Caki2 (cell line): ENCODE results near the gene HOMER1. TPM values are rescaled to one million over a fixed set of nuclear protein-coding genes. Genes with fewer than 3 reads are reported as not detected.
A peak's percentile ranks its signal among the peaks of the same experiment; 100 is the strongest.

Experiments
- DNase-seq: peaks from one replicate; pipeline ENCODE4 v3.0.0-alpha.2; 2015; ENCODE audit warnings: low read depth
- in situ Hi-C: cut with HindIII; loops from 2 replicates; pipeline ENCODE4 v1.10.0; 2016; ENCODE audit warnings: low sequenced_read_pairs, low pct_unique_long_range_greater_than_20kb, mixed read lengths
- total RNA-seq: library from RNA; depleted of rRNA; stranded (reverse); fragments of >200 nt; shearing (Covaris generic); gene quantifications from 2 replicates; pipeline ENCODE4 v1.2.3, GENCODE V29; 2014; ENCODE audit warnings: low replicate concordance; rRNA removed

The HOMER1 gene, protein sequence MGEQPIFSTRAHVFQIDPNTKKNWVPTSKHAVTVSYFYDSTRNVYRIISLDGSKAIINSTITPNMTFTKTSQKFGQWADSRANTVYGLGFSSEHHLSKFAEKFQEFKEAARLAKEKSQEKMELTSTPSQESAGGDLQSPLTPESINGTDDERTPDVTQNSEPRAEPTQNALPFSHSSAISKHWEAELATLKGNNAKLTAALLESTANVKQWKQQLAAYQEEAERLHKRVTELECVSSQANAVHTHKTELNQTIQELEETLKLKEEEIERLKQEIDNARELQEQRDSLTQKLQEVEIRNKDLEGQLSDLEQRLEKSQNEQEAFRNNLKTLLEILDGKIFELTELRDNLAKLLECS
- 8.5 and 14.1 TPM in 2 replicates for total RNA-seq

DNA sequence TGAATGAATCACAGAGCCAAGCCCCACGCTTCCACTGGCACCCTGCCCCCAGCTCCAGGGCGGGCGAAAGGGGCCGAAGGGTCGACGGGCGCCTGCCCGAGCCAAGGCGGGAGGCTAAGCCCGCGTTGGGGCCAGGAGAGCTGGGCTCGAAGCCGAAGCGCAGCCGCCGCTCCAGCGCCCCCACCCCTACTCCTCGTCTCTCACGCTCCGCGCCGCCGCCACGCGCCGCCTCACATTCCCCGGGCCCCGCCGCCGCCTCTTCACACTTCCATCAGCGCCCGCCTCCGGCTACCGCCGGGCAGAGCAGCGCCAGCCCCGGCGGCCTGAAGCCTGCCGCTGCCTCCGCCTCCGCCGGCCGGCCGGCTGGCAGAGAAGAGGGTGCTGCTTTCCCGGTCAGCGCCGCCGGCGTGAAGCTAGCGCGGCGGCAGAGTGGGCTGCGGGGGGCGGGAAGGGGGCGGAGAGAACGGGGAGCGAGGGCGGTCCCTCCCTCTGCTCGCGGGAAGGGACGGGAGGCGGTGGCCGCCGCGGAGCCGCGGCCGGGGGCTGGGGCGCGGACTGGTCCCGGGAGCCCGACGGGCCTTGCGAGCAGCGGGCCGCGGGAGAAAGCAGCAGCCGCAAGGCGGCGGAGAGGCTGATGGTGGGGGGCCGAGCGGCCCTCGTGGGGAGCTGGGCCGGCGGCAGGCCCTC, at the start of gene HOMER1:
HOMER1 (minus strand) TSS at position 431 of the 687 bp plus-strand sequence. CDS start 1,360 bp downstream, outside the sequence.
- in situ Hi-C loops, result no loop called here
- DNase-seq, result peak; percentile 84

DNA sequence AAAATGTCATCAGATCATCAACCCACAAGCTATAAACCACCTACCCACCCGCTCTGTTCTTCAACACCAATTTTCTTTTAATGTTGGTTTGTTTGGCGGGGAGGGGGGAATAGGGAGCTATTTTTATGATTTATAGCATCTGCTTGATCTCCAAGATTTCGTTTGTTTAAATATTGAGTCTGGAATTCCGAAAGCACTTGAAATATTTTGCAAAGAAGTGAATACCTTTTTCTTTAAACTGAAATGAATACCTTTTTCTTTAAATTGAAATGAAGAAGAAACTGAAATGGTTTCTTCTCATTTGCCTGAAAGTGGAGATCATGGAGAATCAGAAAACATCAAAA, 49.3 kb upstream of the HOMER1 start:
- in situ Hi-C loops, result no loop called here
- no peak for DNase-seq

DNA sequence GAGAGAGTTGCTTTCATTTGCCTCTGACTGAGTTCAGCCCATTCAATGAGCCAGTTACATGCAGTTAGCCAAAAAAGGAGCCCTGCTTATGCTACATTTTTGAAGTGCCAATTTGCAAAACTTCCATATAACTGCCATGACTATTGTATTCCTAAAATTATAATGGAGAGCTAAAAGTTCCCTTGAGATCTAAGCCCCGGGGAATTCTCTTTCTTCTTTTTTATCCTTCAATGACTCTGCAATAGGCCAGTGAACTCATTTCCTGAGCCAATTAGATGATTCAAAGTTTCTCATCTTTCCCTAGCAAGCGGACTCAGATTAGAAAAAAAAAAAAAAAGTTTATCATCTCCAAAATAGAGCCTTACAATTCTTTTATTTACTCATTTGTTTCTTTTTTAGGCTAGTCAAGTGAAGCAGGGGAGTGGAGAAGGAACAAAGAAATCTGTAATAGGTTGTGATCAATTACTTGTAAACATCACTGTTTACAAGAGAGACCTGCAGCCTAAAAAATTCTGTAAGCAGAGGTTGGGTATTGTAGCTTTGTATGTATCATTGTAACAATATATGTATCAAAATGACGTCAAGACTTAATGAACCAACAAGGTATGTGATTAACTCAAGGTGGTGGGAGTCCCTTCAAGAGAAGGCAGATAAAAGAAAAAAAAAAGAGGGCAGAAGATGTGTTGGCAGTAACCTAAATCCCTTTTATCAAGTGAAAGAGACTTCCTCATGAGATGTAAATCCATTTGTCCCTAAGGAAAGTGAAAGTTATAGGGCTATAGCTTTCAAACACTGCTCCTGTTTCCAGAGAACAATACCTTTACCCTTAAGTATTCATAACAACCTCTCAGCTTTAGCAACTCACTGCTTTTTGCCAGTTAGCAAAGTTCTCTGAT, 48.7 kb upstream of the HOMER1 start:
- peak; percentile 35 for DNase-seq
- in situ Hi-C loops, result no loop called here

DNA sequence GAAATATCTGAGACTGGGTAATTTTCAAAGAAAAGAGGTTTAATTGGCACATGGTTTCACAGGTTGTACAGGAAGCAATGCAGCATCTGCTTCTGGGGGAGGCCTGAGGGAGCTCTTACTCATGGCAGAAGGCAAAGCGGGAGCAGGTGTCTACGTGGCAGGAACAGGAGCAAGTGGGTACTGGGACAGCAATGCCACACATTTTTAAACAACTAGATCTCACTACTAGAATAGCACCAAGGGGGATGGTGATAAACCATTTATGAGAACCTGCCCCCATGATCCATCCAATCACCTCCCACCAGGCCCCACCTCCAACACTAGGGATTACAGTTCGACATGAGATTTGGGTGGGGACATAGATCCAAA, 47.6 kb upstream of the HOMER1 start:
- in situ Hi-C loops, result no loop called here
- DNase-seq, result no peak

DNA sequence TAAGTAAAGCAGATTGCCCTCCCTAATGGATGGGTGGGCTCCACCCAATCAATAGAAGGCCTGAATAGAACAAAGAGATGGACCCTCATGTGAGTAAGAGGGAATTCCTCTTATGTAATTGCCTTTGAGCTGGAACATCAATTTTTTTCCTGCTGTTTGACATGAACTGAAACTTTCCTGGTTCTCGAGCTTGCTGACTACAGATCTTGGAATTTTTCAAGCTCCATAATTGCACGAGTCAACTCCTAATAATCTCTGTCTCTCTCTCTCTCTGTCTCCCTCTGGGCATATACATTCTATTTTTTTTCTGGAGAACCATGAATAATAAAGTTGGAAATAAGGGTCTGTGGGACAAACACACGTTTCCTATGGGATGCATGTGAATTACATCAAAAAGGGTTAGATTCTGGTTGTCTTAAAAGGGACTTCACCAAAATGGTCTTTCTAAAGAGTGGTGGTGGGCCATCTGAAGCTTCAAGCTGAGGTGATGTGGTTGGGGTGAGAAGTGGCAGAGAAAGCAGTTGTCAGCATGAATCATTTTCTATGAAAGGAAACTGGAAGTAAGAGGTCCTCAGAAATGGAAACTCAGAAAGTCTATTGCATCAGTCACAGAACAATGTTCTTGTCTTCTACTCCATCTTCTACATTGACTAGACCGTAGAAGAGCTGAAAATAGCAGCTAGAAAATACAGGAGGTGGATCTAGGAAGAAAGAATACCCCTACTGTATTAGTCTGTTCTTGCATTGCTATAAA, 47.0 kb upstream of the HOMER1 start:
- in situ Hi-C loops, result no loop called here

DNA sequence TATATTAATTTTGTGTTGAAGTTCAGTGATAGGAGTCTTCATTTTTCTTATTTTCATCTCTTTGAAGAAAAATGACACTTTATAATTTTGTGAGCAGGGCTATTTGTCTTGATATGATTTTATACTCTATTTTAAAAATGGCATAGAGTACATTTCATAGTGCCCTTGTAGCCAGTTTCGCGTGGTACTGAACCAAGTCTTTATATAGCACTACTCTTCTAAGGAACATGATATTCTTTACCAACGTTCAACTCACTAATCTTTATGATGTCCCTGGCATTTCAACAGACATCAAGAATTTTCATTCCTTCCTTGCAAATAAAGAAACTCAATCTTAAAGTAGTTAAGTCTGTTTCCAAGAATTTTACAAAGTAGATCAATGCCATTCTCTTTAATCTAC, 41.5 kb upstream of the HOMER1 start:
- no peak for DNase-seq
- in situ Hi-C loops, result no loop called here

More for the DNA sequence above, 47.0 kb upstream of the HOMER1 start:
- peak; percentile 12 for DNase-seq

DNA sequence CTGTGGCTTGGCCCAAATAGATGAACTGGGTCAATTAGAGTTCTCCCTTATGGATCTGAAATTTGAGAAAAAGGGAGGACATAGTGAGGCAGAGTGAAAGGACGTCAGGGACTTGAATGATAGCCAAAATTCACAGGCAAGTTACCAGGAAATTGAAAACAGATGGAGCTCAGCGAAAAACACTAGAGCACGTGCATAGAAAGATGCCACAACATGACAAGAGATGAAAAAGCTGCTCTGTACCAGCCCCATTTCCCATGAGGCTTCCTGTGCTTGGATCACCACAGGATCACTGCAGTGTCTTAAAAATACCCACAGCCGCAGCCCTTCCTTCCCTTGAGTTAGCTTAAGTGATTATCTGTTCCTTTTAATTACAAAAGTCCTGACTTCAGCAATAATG, 39.0 kb upstream of the HOMER1 start:
- DNase-seq, result no peak
- in situ Hi-C loops, result no loop called here

DNA sequence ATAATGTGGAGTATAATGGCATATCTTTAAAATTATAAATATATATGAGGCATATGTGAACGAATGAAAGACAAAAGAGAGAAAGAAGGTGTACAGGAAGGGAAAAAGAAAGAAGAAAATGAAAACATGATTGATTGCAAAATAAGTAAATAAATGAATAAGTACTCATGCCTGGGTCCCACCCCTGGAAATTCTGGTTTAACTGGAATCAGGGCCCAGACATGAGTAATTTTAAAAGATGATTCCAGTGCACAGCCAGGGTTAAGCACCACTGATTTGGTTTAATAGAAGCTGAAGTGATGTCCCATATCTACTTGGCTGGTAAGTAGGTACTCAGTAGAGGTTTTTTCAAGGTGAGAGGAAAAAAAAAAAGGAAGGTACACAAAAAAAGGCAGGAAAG, 34.0 kb upstream of the HOMER1 start:
- in situ Hi-C loops, result no loop called here

DNA sequence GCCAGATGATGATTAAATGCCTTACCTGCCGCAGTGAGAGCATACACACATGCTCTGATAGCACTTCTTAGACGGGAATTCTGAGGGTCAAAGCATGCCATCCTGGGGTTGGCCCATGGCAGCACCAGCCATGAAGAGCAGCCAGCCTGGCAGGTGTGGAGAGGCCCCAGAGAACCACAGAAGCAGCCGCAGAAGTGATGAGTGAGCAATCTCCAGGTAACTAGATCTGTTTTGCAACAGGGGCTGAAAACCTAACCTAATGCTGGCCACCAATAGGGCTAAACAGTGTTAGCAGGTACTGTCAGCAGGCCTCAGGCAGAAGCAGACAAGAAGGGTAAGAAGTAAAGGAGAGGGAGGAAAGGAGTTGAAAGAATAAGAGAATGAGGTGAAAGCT, 33.5 kb upstream of the HOMER1 start:
- in situ Hi-C loops, result no loop called here
- no peak for DNase-seq

More for the DNA sequence above, 34.0 kb upstream of the HOMER1 start:
- no peak for DNase-seq

DNA sequence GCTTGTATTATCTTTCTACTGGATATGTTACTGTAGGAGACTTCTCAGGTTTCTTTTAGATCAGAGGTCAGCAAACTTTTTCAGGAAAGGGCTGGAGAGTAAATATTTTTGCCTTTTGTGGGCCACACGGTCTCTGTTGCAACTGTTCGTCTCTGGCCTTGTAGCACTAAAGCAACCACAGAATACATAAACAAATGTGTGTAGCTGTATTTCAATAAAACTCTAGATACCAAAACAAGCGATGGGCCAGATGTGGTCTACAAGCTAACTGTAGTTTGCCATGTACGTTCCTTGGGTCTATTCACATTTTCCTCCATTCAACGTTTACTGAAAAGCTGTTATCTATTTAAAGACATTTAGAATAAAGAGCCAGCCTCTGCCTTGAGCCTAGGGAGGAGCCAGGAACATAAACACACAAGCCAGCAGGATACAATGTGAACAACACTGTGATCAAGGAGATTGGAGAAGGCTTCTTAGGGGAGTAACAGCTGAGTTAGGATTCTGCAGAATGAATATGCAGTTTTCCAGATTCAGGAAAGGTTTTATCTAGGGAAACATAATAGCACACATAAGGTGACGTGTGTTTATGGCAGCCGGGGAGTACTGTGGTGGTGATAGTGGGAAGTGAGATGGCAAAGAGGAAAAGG, 33.0 kb upstream of the HOMER1 start:
- in situ Hi-C loops, result no loop called here
- no peak for DNase-seq

DNA sequence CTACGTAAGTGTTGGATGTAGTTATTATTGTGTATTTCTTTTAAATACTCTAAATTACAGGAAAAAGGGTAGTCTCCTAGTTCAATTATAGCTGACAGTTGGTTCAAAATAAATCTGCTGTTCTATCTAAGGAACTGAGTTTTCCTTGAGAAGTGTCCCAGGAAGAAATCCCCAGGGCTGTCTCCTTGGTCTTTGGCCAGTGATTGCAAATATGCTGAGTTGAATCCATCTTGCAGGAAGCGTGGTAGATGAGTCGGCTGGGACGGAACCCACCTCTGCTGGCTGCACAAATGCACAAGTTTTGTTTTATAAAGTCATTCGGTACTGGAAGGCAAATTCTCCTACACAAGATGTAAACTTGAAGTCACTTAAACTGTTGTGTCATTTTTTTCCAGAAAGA, 30.2 kb upstream of the HOMER1 start:
- in situ Hi-C loops, result no loop called here

DNA sequence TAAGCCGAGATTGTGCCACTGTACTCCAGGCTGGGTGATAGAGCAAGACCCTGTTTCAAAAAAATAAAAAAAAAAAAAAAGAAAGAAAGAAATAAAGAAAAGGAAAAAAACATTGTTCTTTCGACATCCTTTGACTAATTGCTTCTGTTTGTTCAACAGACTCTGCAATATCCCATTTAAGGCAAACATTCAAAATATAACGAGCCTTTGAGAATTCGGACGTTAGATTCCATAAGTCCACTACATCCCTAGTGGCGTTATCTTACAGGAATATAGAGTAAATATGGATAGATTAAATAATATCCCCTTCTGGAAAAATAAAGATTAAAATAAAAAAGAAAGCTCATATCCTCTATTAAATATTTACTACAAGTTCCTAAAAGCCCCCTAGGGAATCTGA, 27.0 kb upstream of the HOMER1 start:
- in situ Hi-C loops, result no loop called here

More for the DNA sequence above, 30.2 kb upstream of the HOMER1 start:
- DNase-seq, result no peak

DNA sequence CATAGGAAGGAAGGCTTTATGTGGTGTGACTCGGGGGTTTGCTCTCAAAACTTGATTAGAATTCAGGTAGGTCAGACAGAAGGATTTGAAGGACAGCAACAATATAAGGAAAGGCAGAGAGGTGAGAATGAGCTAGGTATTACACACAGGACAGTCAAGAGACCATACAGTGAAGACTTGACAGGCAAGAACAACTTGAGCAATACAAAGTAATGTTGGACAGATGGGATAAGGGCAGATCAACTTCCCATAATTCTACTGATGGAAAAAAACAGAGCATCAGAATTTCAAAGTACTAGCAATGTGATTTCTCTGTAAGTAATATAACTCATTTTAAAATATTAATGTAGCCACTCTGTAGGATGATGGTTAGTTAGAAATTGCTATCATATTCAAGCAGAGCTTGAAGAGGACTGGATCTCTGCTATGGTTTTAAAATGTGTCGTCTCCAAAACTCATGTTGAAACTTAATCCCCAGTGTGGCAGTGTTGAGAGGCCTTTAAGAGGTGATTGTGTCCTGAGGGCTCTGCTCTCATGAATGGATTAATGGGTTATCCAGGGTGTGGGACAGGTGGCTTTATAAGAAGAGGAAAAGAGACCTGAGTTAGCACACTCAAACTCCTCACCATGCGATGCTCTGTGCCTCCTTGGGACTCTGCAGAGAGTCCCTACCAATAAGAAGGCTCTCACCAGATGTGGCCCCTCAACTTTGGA, 22.4 kb upstream of the HOMER1 start:
- in situ Hi-C loops, result no loop called here
- DNase-seq, result no peak

More for the DNA sequence above, 27.0 kb upstream of the HOMER1 start:
- no peak for DNase-seq

DNA sequence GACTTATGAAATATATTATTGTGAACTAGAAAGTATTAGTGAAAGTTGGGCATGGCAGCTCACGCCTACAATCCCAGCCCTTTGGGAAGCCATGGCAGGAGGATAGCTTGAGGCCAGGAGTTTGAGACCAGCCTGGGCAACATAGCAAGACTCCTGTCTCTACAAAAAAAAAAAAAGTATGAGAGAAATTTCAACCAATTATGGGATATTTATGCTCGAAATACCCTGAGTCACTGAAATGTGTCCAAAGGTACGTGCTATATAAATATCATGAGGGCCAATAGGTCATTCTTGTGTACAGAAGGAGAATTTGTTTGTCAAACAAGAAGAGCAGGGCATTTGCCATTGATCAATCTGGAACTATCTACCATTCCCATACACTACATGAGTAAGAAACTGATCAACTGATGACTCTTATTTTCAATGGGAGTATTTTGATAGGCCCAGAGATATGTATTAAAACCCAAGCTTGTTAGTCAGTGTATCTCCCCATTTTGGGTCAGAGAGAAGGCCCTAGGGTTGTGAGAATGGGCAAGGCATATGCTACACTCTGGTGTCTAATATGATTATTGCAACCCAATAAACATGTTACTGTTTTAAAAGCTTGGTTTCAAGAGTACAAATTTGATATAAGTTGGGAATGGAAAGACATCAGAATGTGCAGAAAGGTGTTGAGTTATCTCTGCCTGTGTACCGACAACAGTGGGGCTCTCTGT, 21.7 kb upstream of the HOMER1 start:
- in situ Hi-C loops, result no loop called here
- DNase-seq, result no peak

DNA sequence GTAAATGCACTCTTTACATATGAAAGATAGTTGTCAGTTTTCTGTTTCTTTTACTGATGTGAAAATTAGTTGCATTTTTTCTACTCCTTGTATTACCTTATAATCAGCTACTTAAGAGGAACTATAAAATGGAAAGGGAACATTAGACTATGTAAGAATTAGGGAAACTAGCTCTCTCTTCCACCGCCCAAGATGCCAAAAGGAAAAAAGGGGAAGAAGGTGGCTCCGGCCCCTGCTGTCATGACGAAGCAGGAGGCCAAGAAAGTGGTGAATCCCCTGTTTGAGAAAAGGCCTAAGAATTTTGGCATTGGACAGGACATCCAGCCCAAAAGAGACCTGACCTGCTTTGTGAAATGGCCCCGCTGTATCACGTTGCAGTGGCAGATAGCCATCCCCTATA, 15.2 kb upstream of the HOMER1 start:
- DNase-seq, result no peak
- in situ Hi-C loops, result no loop called here

DNA sequence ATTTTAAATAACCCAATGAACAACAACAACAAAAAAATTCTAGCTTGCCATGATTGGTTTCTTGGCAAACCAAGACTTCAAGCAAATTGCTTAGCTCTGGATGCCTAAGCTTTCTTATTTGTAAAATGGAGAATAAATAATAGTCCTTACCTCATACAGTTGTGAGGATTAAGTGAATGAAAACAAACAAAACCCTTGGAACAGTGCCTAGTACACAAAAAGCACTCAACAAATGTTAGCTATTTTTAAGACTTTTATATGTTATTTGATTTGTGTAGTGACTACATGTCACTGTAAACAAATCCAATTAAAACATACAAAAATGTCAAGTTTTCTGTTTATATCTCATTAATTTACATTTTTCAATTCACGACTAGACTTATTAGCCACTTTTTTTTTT, 13.5 kb upstream of the HOMER1 start:
- DNase-seq, result no peak
- in situ Hi-C loops, result no loop called here

DNA sequence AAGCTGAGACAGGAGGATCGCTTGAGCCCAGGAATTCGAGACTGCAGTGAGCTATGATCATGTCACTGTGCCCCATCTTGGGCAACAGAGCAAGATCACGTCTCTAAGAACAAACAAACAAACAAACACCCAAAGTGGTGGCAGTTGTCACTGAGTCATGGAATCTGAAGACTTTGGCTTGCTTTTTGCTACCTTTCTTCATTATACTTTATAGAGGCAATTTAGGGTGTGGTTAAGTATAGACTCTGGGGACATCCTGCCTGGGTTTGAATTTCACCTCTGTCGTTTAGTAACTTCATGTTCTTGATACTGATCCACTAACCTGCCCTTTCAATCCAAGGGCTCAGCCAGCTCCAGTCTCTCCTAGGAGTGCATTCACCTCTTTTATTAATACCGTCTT, 13.0 kb upstream of the HOMER1 start:
- no peak for DNase-seq
- in situ Hi-C loops, result no loop called here
